ENCODE data around the gene MYO18A.

The MYO18A gene

GRCh38 chr17:29157310-29157709 is 22.9 kb downstream of the MYO18A start:
- Histone ChIP-seq H3K36me3 (ENCODE audit: control insufficient read depth in 1 of 2, insufficient read depth in 2 of 2, low read depth in 1 of 2, low read length in 2 of 2) (peaks cover 0 to 11% of the 10 kb centered on the region in 2 experiments), H3K23ac (ENCODE audit: low read length in 2 of 2) (no peak overlapping the region), H3K18ac (ENCODE audit: low read depth in 1 of 2, low read length in 2 of 2) (peak overlapping the region in 1 of 2 experiments; percentile 73), H3K27ac (ENCODE audit: low read length, poor library complexity, severe bottlenecking) (no peak overlapping the region), H3K9me3 (ENCODE audit: control insufficient read depth, low read length) (no peaks in the 10 kb centered on the region), H3K79me1 (replicated peaks; ENCODE audit: low read length, poor library complexity, severe bottlenecking) (peaks cover 19% of the 10 kb centered on the region), H2BK15ac (ENCODE audit: low read depth, poor library complexity, severe bottlenecking) (no peak overlapping the region), H2BK12ac (ENCODE audit: low read length in 2 of 2) (peak overlapping the region in 1 of 2 experiments; percentile 61), H2AFZ (ENCODE audit: low read depth, low read length) (no peak overlapping the region), H4K8ac (ENCODE audit: low read length) (no peak overlapping the region), H4K91ac (ENCODE audit: low read length) (no peak overlapping the region), H3K4me1 (ENCODE audit: control insufficient read depth, insufficient read depth, low read depth, low read length) (peaks cover 63% of the 10 kb centered on the region), H2AK5ac (ENCODE audit: low read length, severe bottlenecking) (peak overlapping the region; percentile 66), H3K14ac (ENCODE audit: low read length in 2 of 2) (peak overlapping the region in 1 of 2 experiments; percentile 3), H3K9ac (ENCODE audit: low read length) (no peak overlapping the region), H3K4ac (ENCODE audit: low read depth in 1 of 2, low read length in 2 of 2) (no peak overlapping the region), H3K4me2 (ENCODE audit: low read length, poor library complexity, severe bottlenecking) (no peak overlapping the region), H3K27me3 (ENCODE audit: control insufficient read depth in 1 of 2, insufficient read depth in 1 of 2, low read length in 2 of 2) (no peaks in the 10 kb centered on the region), H2BK120ac (ENCODE audit: low read depth, low read length) (no peak overlapping the region), H2BK5ac (ENCODE audit: low read depth, low read length, poor library complexity, severe bottlenecking) (no peak overlapping the region), H3K4me3 (ENCODE audit: insufficient read depth in 1 of 2, low read depth in 1 of 2, low read length in 2 of 2) (no peak overlapping the region)
- no CpG with 5 or more reads among the region's 1 CpG for WGBS
- no peak for DNase-seq

DNA sequence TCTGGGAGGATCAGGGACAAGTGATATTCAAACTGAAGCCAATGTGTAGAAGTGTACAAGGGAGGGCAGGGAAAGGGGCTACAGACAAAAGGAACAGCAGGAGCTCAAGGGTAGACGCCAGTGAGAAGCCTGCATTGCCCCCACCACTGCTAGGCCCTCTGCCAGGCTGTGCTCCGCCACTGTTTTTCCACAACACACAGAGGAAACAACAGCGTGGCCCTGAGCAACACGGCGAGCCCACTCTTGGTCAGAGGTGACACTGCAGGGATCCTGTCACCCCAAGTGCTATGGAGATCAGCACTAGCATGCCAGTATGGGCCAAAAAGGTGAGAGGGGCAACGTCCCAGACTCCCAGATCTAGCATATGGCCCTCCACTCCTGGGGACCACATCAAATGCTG is 23.4 kb downstream of the MYO18A start:
- peak overlapping the region in 1 of 2 experiments; percentile 13 for H3K18ac ChIP-seq (ENCODE audit: low read depth in 1 of 2, low read length in 2 of 2)
- peaks cover 17% of the 10 kb centered on the region for H3K79me1 ChIP-seq (replicated peaks; ENCODE audit: low read length, poor library complexity, severe bottlenecking)
- no peak overlapping the region for H2AFZ ChIP-seq (ENCODE audit: low read depth, low read length)
- H3K27ac ChIP-seq (ENCODE audit: low read length, poor library complexity, severe bottlenecking): no peak overlapping the region
- peak overlapping the region; percentile 15 for H4K91ac ChIP-seq (ENCODE audit: low read length)
- peak overlapping the region in 1 of 2 experiments; percentile 3 for H3K4ac ChIP-seq (ENCODE audit: low read depth in 1 of 2, low read length in 2 of 2)
- peaks cover 0 to 6% of the 10 kb centered on the region in 2 experiments for H3K36me3 ChIP-seq (ENCODE audit: control insufficient read depth in 1 of 2, insufficient read depth in 2 of 2, low read depth in 1 of 2, low read length in 2 of 2)
- H2BK5ac ChIP-seq (ENCODE audit: low read depth, low read length, poor library complexity, severe bottlenecking): no peak overlapping the region
- peak overlapping the region in 1 of 2 experiments; percentile 23 for H3K23ac ChIP-seq (ENCODE audit: low read length in 2 of 2)
- peak overlapping the region in 1 of 2 experiments; percentile 61 for H2BK12ac ChIP-seq (ENCODE audit: low read length in 2 of 2)
- no peak overlapping the region for H3K4me2 ChIP-seq (ENCODE audit: low read length, poor library complexity, severe bottlenecking)
- no peak overlapping the region for H4K8ac ChIP-seq (ENCODE audit: low read length)
- no peak overlapping the region for H3K4me3 ChIP-seq (ENCODE audit: insufficient read depth in 1 of 2, low read depth in 1 of 2, low read length in 2 of 2)
- H3K9me3 ChIP-seq (ENCODE audit: control insufficient read depth, low read length): no peaks in the 10 kb centered on the region
- H2AK5ac ChIP-seq (ENCODE audit: low read length, severe bottlenecking): peak overlapping the region; percentile 4
- peaks cover 64% of the 10 kb centered on the region for H3K4me1 ChIP-seq (ENCODE audit: control insufficient read depth, insufficient read depth, low read depth, low read length)
- peak overlapping the region in 1 of 2 experiments; percentile 3 for H3K14ac ChIP-seq (ENCODE audit: low read length in 2 of 2)
- H3K27me3 ChIP-seq (ENCODE audit: control insufficient read depth in 1 of 2, insufficient read depth in 1 of 2, low read length in 2 of 2): no peaks in the 10 kb centered on the region
- WGBS: 98% methylated on average over 6 of the region's 6 CpGs
- no peak overlapping the region for H2BK15ac ChIP-seq (ENCODE audit: low read depth, poor library complexity, severe bottlenecking)
- DNase-seq: no peak
- no peak overlapping the region for H3K9ac ChIP-seq (ENCODE audit: low read length)
- H2BK120ac ChIP-seq (ENCODE audit: low read depth, low read length): no peak overlapping the region

DNA sequence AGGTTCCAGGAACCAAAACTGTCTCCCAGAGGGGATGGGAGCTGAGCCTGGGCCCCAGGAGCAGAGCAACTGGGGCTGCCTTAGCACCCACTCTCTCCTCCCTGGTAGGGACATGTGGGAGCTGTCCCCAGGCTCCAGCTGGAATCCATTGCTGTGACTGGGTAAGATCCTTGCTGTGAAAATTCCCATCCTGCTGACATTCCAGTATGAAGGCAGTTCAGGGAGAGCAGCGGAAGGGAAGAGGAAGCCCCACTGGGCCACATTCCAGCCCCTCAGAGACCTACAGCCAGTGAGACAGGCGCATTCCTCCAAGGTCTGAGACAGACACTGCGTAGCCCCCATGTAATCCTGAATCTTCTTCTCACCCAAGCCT is 24.2 kb downstream of the MYO18A start:
- WGBS: 59% methylated on average over 3 of the region's 3 CpGs
- Histone ChIP-seq H3K18ac (ENCODE audit: low read depth in 1 of 2, low read length in 2 of 2) (peak overlapping the region; percentile 55 to 73), H2BK15ac (ENCODE audit: low read depth, poor library complexity, severe bottlenecking) (peak overlapping the region; percentile 61), H3K4ac (ENCODE audit: low read depth in 1 of 2, low read length in 2 of 2) (peak overlapping the region; percentile 69 to 75), H2AK5ac (ENCODE audit: low read length, severe bottlenecking) (peak overlapping the region; percentile 100), H4K91ac (ENCODE audit: low read length) (peak overlapping the region; percentile 92), H3K36me3 (ENCODE audit: control insufficient read depth in 1 of 2, insufficient read depth in 2 of 2, low read depth in 1 of 2, low read length in 2 of 2) (peaks cover 0 to 3% of the 10 kb centered on the region in 2 experiments), H3K23ac (ENCODE audit: low read length in 2 of 2) (peak overlapping the region in 1 of 2 experiments; percentile 91), H3K27me3 (ENCODE audit: control insufficient read depth in 1 of 2, insufficient read depth in 1 of 2, low read length in 2 of 2) (no peaks in the 10 kb centered on the region), H3K79me1 (replicated peaks; ENCODE audit: low read length, poor library complexity, severe bottlenecking) (peaks cover 17% of the 10 kb centered on the region), H4K8ac (ENCODE audit: low read length) (peak overlapping the region; percentile 88), H2AFZ (ENCODE audit: low read depth, low read length) (no peak overlapping the region), H3K27ac (ENCODE audit: low read length, poor library complexity, severe bottlenecking) (peak overlapping the region; percentile 78), H3K9ac (ENCODE audit: low read length) (no peak overlapping the region), H2BK12ac (ENCODE audit: low read length in 2 of 2) (peak overlapping the region; percentile 32 to 60), H2BK120ac (ENCODE audit: low read depth, low read length) (peak overlapping the region; percentile 76), H2BK5ac (ENCODE audit: low read depth, low read length, poor library complexity, severe bottlenecking) (peak overlapping the region; percentile 54), H3K4me1 (ENCODE audit: control insufficient read depth, insufficient read depth, low read depth, low read length) (peaks cover 70% of the 10 kb centered on the region), H3K4me2 (ENCODE audit: low read length, poor library complexity, severe bottlenecking) (no peak overlapping the region), H3K9me3 (ENCODE audit: control insufficient read depth, low read length) (no peaks in the 10 kb centered on the region), H3K14ac (ENCODE audit: low read length in 2 of 2) (peak overlapping the region in 1 of 2 experiments; percentile 4), H3K4me3 (ENCODE audit: insufficient read depth in 1 of 2, low read depth in 1 of 2, low read length in 2 of 2) (no peak overlapping the region)
- peak; percentile 68 for DNase-seq

GRCh38 chr17:29155227-29155965 is 24.8 kb downstream of the MYO18A start:
- WGBS: 47% methylated on average over 11 of the region's 11 CpGs
- peak overlapping the region; percentile 3 for H2BK5ac ChIP-seq (ENCODE audit: low read depth, low read length, poor library complexity, severe bottlenecking)
- peak overlapping the region; percentile 92 for H4K91ac ChIP-seq (ENCODE audit: low read length)
- H4K8ac ChIP-seq (ENCODE audit: low read length): peak overlapping the region; percentile 88
- H3K79me1 ChIP-seq (replicated peaks; ENCODE audit: low read length, poor library complexity, severe bottlenecking): peaks cover 16% of the 10 kb centered on the region
- peak overlapping the region; percentile 78 for H3K27ac ChIP-seq (ENCODE audit: low read length, poor library complexity, severe bottlenecking)
- peaks cover 0 to 3% of the 10 kb centered on the region in 2 experiments for H3K36me3 ChIP-seq (ENCODE audit: control insufficient read depth in 1 of 2, insufficient read depth in 2 of 2, low read depth in 1 of 2, low read length in 2 of 2)
- DNase-seq: peak; percentile 62
- H3K14ac ChIP-seq (ENCODE audit: low read length in 2 of 2): peak overlapping the region in 1 of 2 experiments; percentile 45
- no peaks in the 10 kb centered on the region for H3K9me3 ChIP-seq (ENCODE audit: control insufficient read depth, low read length)
- H2AFZ ChIP-seq (ENCODE audit: low read depth, low read length): no peak overlapping the region
- no peak overlapping the region for H3K23ac ChIP-seq (ENCODE audit: low read length in 2 of 2)
- peak overlapping the region; percentile 69 to 75 for H3K4ac ChIP-seq (ENCODE audit: low read depth in 1 of 2, low read length in 2 of 2)
- H2AK5ac ChIP-seq (ENCODE audit: low read length, severe bottlenecking): peak overlapping the region; percentile 100
- peak overlapping the region; percentile 32 to 60 for H2BK12ac ChIP-seq (ENCODE audit: low read length in 2 of 2)
- peak overlapping the region; percentile 55 for H2BK15ac ChIP-seq (ENCODE audit: low read depth, poor library complexity, severe bottlenecking)
- H3K18ac ChIP-seq (ENCODE audit: low read depth in 1 of 2, low read length in 2 of 2): peak overlapping the region; percentile 55 to 79
- H3K4me2 ChIP-seq (ENCODE audit: low read length, poor library complexity, severe bottlenecking): no peak overlapping the region
- peaks cover 66% of the 10 kb centered on the region for H3K4me1 ChIP-seq (ENCODE audit: control insufficient read depth, insufficient read depth, low read depth, low read length)
- peak overlapping the region in 1 of 2 experiments; percentile 12 for H3K4me3 ChIP-seq (ENCODE audit: insufficient read depth in 1 of 2, low read depth in 1 of 2, low read length in 2 of 2)
- peak overlapping the region; percentile 76 for H2BK120ac ChIP-seq (ENCODE audit: low read depth, low read length)
- no peak overlapping the region for H3K9ac ChIP-seq (ENCODE audit: low read length)
- no peaks in the 10 kb centered on the region for H3K27me3 ChIP-seq (ENCODE audit: control insufficient read depth in 1 of 2, insufficient read depth in 1 of 2, low read length in 2 of 2)

Measured in mesenchymal stem cell (in vitro differentiated cells and primary cell).